GM12878 (cell line): ENCODE data around the gene WDSUB1.

Experiments used
- ETV6 ChIP-seq, 2 experiments: fragments of 450-650 bp in 1 of 2; IDR thresholded peaks in 1 of 2; conservative IDR thresholded peaks in 1 of 2; 2 replicates each; pipeline ENCODE4 v1.6.1; 2014; ENCODE audit warnings: antibody characterized with exemption in 1 of 2, borderline replicate concordance in 1 of 2, low read depth in 1 of 2, mild to moderate bottlenecking in 1 of 2, moderate library complexity in 1 of 2
- GATAD2B ChIP-seq: fragments of 450-650 bp; conservative IDR thresholded peaks from 2 replicates; pipeline ENCODE4 v1.6.1; 2017; ENCODE audit warnings: low read depth, mild to moderate bottlenecking, moderate library complexity
- JUND ChIP-seq: IDR thresholded peaks from 2 replicates; pipeline ENCODE4 v1.6.1; 2012; ENCODE audit warnings: low read depth, mild to moderate bottlenecking, low read length, improper control_type of control experiment, moderate library complexity
- MYC ChIP-seq: IDR thresholded peaks from 2 replicates; pipeline ENCODE4 v1.6.1; 2011; ENCODE audit warnings: mild to moderate bottlenecking, low read length, moderate library complexity, inconsistent platforms; ENCODE audit not compliant: insufficient read depth, insufficient replicate concordance, insufficient read length, severe bottlenecking
- POLR2AphosphoS5 ChIP-seq: IDR thresholded peaks from 2 replicates; pipeline ENCODE4 v1.6.1; 2011; ENCODE audit warnings: mild to moderate bottlenecking, low read length, inconsistent platforms
- RAD21 ChIP-seq: IDR thresholded peaks from 2 replicates; pipeline ENCODE4 v1.6.1; 2011; ENCODE audit warnings: mild to moderate bottlenecking, low read depth, low read length, moderate library complexity; ENCODE audit not compliant: insufficient read depth
- RELA ChIP-seq: fragments of 450-650 bp; IDR thresholded peaks from 2 replicates; pipeline ENCODE4 v1.8.0; 2014; ENCODE audit warnings: borderline replicate concordance; ENCODE audit not compliant: partially characterized antibody
- SP1 ChIP-seq: IDR thresholded peaks from one replicate; pipeline ENCODE4 v1.6.1; 2011; ENCODE audit warnings: low read depth, low read length
- YY1 ChIP-seq: IDR thresholded peaks from 2 replicates; pipeline ENCODE4 v1.6.1; 2011; ENCODE audit warnings: low read depth, mild to moderate bottlenecking, low read length
- TF ChIP-seq, protein P1 (sequence below): IDR thresholded peaks from 2 replicates; pipeline ENCODE4 v1.6.1; 2012; ENCODE audit warnings: low read length, inconsistent platforms
- TF ChIP-seq, protein P2 (sequence below): IDR thresholded peaks from 2 replicates; pipeline ENCODE4 v1.6.1; 2011; ENCODE audit warnings: low read depth, mild to moderate bottlenecking, low read length, moderate library complexity, borderline replicate concordance; ENCODE audit errors: extremely low read depth
- TF ChIP-seq, protein P3 (sequence below), 3 experiments: IDR thresholded peaks in 2 of 3; conservative IDR thresholded peaks in 1 of 3; 2 replicates each; pipeline ENCODE4 v1.5.1; 2011; ENCODE audit warnings: low read depth in 3 of 3, low read length in 3 of 3, mild to moderate bottlenecking in 3 of 3, control low read depth in 2 of 3, moderate library complexity in 2 of 3, inconsistent platforms in 1 of 3, mixed read lengths in 1 of 3; ENCODE audit not compliant: control insufficient read depth in 2 of 3, insufficient read depth in 1 of 3; ENCODE audit errors: extremely low read depth in 1 of 3

DNA sequence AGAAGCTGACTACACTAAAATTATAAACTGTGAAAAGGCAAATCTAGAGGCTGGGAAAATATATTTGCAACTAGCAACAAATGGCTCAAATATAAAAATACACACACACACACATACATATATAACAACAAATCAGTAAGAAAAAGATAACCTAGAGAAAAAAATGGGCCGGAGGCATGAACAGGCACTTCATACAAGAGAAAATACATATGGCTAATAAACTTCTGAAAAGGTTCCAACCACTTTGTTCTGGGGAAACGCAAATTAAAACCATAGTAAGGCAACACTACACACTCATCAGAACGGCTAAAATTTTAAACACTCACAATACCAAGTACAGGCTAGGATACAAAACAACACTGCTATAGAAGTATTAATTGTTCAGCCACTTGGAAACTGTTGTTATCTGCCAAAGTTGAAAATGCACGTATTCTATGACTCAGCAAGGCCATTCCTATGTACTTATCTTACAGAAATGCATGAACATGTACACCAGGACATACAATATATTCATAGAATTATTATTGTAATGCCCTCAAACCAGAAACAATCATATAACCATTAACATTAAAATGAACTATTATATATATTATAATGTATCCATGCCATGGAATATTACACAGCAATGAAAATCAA, 15.6 kb downstream of the WDSUB1 start:
- TF ChIP-seq GATAD2B, result no peak
- TF ChIP-seq POLR2AphosphoS5, result no peak
- TF ChIP-seq, protein P1, sequence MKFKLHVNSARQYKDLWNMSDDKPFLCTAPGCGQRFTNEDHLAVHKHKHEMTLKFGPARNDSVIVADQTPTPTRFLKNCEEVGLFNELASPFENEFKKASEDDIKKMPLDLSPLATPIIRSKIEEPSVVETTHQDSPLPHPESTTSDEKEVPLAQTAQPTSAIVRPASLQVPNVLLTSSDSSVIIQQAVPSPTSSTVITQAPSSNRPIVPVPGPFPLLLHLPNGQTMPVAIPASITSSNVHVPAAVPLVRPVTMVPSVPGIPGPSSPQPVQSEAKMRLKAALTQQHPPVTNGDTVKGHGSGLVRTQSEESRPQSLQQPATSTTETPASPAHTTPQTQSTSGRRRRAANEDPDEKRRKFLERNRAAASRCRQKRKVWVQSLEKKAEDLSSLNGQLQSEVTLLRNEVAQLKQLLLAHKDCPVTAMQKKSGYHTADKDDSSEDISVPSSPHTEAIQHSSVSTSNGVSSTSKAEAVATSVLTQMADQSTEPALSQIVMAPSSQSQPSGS, result no peak
- TF ChIP-seq, protein P2, sequence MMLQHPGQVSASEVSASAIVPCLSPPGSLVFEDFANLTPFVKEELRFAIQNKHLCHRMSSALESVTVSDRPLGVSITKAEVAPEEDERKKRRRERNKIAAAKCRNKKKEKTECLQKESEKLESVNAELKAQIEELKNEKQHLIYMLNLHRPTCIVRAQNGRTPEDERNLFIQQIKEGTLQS, result no peak
- TF ChIP-seq RELA, result no peak
- TF ChIP-seq, protein P3, sequence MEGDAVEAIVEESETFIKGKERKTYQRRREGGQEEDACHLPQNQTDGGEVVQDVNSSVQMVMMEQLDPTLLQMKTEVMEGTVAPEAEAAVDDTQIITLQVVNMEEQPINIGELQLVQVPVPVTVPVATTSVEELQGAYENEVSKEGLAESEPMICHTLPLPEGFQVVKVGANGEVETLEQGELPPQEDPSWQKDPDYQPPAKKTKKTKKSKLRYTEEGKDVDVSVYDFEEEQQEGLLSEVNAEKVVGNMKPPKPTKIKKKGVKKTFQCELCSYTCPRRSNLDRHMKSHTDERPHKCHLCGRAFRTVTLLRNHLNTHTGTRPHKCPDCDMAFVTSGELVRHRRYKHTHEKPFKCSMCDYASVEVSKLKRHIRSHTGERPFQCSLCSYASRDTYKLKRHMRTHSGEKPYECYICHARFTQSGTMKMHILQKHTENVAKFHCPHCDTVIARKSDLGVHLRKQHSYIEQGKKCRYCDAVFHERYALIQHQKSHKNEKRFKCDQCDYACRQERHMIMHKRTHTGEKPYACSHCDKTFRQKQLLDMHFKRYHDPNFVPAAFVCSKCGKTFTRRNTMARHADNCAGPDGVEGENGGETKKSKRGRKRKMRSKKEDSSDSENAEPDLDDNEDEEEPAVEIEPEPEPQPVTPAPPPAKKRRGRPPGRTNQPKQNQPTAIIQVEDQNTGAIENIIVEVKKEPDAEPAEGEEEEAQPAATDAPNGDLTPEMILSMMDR (IDR thresholded peaks at IDR 0.05 in 2 of 3, conservative IDR thresholded peaks at IDR 0.05 in 1 of 3; ENCODE audit: control insufficient read depth in 2 of 3, extremely low read depth in 1 of 3, insufficient read depth in 1 of 3, low read depth in 3 of 3, low read length in 3 of 3), result no peak
- TF ChIP-seq SP1, result no peak
- TF ChIP-seq ETV6 (conservative IDR thresholded peaks at IDR 0.05 in 1 of 2, IDR thresholded peaks at IDR 0.05 in 1 of 2; ENCODE audit: borderline replicate concordance in 1 of 2, low read depth in 1 of 2), result no peak
- TF ChIP-seq JUND, result no peak
- TF ChIP-seq RAD21, result no peak
- no peak for TF ChIP-seq YY1
- no peak for TF ChIP-seq MYC
